Measurements from ENCODE around the gene PRDM9.
A peak's percentile ranks its signal among the peaks of the same experiment; 100 is the strongest.
"Not testable (repeated sequence)": the region's sequence is repeated elsewhere in the genome, so short reads cannot be mapped to it uniquely, and the experiment has no call there.

The PRDM9 gene

DNA sequence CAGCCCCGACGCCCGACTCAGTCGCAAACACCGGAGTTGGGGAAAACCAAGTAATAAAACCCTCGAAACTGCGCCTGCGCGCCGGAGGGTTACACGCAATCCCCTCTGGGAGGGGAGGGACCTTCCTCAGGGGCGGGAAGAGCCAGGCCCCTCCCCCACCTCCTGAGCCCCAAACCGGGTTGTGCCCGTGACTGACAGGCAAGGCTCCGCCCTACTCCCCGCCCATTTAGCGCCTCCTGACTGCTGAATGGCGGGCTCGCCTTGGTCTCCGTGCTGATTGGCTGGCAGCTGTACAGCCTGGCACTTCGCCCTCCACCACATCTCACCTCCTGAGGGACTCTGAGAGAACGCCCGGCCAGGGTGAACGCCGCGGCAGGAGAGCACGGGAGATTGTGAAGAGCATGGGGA, at the start of gene PRDM9:
PRDM9 (plus strand) TSS at position 332 of the 408 bp plus-strand sequence. CDS start 1,425 bp downstream, outside the sequence.
- DNase-seq, result peak; percentile 97

DNA sequence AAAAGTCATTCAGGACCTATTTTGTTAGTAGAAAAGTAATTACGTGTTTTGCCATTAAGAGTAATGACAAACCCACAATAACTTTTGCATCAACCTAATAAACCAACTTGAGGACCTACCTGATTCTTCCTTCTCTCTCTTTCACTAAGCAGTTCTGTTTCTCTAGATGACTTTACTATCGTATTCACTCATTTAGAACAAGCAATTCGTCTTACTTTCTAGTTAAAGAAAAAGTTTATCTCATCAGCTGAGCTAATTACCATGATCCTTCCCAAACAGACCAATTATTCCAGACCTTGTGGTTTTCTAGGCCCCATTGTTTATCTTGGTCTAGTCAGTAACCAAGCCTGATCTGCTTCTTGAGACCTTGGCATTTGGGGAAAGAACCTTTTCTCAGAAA, 49.6 kb upstream of the PRDM9 start:
- no peak for DNase-seq

DNA sequence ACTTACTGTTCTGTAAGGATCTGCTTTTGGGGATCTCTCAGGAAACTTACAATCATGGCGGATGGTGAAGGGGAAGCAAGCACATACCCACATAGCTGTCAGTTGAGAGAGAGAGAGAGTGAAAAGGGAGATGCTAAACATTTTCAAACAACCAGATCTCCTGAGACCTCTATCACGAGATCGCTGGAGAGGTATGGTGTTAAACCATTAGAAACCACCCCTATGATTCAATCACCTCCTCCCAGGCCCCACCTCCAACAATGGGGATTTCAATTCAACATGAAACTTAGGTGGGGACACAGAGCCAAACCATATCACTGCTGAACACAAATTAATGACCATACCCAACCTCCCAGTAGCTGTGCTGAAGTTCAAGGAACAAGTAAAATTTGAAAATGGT, 48.2 kb upstream of the PRDM9 start:
- no peak for DNase-seq

DNA sequence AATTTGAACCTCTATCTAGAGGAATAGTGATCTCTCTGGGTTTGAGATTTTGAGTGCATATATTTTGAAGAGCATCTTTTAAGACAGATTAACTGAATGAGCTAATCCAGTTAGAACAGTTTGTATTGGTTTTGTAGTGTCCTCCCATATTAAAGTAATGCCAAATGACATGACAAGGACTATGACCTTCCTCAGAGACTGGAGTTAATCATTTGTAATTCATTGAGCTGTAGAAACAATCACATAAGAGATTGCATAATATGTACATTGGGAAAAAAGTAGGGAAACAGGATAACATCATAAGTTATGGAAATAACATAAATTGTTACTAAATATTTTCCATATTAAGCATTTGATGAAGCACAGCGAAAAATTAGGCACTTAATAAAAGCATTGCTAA, 45.8 kb upstream of the PRDM9 start:
- no peak for DNase-seq

DNA sequence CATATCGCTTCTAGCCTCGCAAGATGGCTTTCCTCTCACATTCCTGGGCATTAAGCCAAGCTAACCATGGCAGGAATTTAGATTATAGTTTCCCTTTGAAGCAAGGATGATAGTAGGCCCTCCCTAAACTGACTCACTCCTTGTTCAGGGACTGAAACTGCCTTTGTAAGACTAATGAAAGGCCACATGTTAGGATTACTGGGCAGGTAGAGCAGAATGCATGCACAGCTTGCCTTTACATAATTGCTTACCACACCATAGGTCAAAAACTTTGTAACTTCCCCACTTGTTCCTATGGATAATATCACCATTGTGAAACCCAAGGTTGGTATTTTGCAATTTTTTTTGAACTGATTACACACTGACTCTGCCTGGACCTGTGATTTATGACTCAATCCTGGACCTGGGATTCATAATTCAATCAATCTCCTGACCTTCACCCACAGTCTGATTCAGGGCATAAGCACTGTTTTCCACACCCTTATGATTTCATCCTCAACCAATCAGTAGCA, 41.0 kb upstream of the PRDM9 start:
- DNase-seq, result no peak

DNA sequence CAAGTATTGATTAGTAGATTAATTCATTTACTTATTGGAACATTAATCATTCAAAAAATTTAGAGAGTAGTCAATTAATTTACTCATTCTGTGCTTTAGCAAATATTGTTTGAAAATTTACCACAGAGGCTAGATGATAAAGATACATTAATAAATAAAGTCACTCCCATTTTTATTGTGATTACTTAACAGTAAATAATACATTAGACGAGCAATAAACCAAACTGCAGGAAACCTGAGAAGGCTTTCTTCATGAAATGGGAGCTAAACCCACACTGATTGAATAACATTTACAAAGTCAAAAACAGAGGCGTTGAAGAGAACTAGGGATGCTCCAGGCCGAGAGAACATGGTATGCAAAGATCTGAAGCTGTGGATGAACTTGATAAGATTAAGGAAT, 38.8 kb upstream of the PRDM9 start:
- no peak for DNase-seq

DNA sequence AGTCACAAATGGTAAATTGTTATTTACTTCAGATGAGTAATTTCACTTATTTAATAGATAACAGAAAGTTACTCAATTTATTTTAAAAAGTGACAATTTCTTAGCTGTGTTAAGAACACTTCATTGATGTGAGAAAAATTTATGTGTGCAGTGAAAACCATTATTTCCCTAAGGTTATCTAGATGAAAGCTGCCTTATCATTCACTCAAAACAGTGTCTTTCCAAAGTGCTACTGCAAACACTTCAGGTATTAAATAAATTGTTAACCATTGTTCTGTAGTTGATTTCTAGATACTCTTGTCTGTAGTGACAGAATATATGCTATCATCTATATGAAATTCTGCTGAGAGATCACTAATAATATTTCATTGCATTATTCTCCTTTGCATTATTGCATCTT, 33.5 kb upstream of the PRDM9 start:
- no peak for DNase-seq

DNA sequence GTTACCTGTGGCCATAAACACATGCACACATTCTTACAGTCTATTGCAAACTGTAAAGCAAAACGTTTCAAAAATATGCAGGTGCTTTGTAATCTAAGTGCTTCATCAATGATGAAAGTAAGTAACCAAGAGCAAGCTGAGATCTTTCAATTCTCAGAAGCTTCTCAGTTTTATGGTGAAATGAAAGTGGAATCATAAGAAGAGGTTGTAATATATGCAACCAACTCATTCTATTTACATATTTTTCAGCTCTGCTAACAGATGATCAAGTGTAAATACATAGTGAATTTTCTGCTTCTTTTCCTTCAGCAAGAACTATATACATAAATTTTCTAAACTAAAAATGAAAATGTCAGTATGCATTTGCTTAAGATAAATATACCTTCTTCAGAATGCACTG, 33.1 kb upstream of the PRDM9 start:
- DNase-seq, result no peak

DNA sequence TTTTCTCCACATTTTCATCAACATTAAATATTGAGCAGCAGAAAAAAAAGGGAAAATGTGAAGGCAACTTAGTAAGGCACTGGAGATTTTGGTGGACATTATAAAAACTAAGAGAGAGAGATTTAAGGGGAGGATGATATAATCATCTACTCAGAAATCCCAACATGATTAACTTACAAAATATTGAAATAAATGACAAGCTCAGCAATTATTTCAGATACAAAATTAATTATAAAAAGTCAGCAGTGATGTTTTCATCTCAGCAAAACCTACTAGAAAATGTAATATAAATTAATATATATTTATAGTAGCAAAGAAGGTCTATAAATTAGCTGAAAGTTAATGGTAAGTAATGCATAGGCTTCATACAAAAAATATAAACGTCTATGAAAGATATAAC, 30.8 kb upstream of the PRDM9 start:
- no peak for DNase-seq

DNA sequence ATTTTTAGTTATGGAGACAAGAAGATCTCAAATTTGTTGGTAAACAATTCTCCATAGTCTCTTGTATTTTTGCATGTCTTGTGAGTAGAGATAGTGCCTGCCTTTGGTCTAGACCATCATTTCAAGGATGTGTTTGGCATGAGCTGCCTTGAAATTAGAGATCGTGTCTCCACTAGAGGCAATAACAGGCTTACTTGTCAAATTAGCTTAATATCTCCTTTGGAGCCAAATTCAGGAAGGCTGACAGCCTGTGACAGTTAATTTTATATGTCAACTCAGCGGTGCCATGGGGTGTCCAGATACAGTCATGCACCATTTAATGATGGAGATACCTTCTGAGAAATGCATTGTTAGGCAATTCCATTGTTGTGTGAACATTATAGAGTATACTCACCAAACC, 24.8 kb upstream of the PRDM9 start:
- no peak for DNase-seq

DNA sequence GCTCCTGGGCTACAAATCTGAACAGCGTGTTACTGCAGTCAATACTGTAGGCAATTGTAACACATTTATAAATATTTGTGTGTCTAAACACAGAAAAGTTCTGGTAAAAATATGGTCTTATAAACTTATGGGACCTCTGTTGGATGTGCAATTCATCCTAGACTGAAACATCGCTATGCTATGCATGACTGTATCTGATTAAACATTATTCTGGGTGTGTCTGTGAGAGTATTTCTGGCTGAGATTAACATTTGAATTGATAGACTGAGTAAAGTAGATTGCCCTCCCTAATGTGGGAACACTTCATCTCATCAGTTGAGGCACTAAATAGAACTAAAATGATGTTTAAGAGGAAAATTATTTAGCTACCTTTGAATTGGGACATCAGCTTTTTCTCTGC, 24.3 kb upstream of the PRDM9 start:
- no peak for DNase-seq

DNA sequence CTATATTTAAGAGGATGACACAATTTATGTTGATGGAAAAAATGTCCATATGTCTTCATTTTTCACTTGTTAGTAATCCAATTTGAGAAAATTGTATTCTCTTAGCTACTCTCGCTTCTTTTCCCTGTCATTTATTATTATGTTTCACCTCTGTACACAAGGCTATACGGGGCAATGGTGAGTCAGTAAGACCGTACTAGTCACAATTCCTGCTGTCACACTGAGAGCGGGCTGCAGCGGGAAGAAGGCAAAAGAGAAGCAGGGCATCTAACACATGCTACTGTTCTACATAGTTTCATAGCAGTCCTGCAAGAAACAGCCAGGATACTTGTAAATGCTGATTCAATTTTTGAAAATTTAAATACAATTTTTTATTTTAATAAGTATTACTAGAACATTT, 23.3 kb upstream of the PRDM9 start:
- no peak for DNase-seq

DNA sequence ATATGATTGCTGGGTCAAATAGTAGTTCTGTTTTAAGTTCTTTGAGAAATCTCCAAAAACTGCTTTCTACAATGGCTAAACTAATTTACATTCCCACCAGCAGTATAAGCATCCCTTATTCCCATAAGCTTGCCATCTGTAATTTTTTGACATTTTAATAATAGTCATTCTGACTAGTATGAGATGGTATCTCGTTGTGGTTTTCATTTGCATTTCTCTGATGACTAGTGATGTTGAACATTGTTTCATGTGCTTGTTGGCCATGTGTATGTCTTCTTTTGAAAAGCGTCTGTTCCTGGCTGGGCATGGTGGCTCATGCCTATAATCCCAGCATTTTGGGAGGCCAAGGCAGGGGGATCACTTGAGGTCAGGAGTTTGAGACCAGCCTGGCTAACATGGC, 21.2 kb upstream of the PRDM9 start:
- not testable (repeated sequence) for DNase-seq

DNA sequence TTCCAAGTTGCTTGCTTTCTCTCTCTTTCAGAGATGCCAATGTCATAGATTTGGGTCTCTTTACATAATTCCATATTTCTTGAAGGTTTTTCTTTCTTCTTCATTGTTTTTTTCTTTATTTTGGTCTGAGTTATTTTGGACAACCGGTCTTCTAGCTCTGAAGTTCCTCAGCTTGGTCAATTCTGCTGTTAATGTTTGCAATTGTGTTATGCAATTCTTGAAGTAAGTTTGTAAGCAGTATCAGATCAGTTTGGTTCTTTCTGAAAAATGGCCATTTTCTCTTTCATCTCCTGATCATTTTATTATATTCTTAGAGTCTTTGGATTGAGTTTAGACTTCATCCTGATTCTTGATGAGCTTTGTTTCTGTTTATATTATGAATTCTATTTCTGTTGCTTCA, 16.4 kb upstream of the PRDM9 start:
- DNase-seq, result no peak

DNA sequence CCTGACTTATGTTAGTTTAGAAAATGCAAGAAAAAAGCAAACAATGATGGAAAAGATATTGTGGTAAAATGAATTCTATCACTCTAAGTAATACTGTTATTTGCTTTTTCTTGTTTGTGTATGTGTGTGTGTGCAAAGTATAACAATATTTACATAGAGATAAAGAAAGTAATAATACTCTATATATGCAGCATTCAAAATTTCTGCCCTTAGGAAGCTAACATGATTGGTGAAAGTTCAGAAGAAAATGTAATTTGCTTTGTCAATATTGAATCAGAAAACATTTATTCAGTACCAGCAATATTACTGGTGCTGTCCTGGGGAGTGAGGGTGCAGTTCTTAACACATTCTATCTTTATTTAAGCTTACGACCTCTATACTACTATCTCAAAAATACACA, 12.9 kb upstream of the PRDM9 start:
- no peak for DNase-seq

DNA sequence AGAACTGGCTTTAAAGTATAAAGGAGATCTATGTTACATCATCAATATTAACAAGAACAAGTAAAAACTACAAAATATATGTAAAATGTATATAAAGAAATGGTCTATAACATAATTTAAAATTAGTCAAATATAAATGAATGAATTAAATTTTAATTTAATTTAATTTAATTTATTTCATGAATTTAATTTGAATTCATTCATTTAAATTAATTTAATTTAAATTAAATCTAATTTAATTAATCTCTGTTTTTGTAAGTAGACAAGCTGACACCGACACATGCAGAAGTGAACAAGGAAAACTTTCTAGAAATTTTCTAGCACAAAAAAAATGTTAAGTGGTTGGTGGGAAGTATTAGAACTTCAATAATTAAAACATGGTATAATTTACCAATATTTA, 10.8 kb upstream of the PRDM9 start:
- DNase-seq, result no peak

DNA sequence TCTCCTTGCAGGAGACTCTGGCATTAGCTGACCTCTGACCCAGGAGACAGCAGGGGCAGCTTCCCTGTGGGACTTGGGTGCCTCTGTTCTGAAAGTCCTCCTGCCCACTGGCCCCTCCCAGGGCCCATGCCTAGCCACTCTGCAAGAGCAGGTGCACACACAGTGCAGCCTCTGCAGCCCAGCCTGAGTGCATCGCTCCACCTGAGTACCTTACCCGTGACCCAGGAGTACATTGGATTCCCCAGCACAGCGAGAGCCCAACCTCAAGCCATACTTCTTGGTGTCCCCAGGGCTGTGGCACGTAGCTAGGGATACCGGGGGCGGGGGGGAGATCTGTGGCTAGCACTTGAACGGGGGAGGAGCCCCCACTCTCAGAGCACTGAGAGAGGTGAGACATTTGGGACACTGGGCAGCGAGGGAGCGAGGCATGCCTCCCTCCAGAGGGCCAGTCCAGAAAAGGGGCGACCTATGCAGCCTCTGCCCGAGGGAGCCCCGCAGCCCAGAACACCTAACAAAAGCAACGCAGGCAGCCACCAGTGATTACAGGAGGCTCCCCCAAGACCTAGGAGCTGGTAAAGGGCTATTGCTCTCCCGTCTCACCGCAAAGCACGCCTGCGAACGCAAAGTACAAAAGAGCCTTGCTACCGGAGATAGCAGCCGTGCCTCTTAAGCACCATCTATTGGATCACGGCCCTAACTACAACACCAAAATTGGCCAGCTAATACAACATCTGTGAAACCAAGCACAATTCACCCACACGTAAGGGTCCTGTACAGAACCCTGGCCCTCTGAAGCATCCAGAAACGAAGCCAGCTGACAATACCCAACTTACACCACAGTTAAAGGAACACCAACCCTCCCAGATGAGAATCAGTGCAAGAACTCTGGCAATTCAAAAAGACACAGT, 826 bp upstream of the PRDM9 start:
- peak; percentile 77 for DNase-seq

DNA sequence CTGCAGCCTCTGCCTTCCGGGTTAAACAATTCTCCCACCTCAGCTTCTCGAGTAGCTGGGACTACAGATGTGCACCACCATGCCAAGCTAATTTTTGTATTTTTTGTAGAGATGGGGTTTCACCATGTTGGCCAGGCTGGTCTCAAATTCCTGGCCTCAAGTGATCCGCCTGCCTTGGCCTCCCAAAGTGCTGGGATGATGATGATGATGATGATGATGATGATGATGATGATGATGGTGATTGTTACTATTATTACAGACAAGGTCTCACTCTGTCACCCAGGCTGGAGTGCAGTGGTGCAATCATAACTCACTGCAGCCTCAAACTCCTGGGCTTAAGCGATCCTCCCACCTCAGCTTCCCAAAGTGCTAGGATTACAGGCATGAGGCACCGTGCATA, 3.0 kb downstream of the PRDM9 start:
- DNase-seq, result not testable (repeated sequence)

DNA sequence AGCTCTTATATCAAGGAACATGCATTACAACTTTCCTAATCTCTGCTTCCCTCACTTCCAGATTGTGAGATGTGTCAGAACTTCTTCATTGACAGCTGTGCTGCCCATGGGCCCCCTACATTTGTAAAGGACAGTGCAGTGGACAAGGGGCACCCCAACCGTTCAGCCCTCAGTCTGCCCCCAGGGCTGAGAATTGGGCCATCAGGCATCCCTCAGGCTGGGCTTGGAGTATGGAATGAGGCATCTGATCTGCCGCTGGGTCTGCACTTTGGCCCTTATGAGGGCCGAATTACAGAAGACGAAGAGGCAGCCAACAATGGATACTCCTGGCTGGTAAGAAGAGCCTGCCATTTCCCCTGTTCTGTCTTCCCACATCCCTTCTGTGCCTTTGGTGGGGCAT, 15.1 kb downstream of the PRDM9 start:
- DNase-seq, result no peak

DNA sequence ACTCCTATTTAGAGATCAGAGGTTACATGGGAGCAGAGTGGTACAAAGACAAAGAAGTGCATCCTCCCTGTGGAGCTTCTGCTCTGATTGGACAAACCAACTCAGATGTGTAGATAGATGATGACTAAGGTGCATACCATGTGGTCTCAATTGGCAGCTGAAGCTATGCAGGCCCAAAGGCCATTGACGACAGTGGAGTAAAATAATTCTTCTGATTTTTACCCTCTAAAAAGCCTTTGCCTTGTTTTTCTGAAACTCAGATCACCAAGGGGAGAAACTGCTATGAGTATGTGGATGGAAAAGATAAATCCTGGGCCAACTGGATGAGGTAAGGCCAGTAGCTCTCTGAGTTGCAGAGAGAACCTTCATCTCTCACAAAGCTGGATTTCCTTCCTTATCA, 15.6 kb downstream of the PRDM9 start:
- DNase-seq, result no peak

DNA sequence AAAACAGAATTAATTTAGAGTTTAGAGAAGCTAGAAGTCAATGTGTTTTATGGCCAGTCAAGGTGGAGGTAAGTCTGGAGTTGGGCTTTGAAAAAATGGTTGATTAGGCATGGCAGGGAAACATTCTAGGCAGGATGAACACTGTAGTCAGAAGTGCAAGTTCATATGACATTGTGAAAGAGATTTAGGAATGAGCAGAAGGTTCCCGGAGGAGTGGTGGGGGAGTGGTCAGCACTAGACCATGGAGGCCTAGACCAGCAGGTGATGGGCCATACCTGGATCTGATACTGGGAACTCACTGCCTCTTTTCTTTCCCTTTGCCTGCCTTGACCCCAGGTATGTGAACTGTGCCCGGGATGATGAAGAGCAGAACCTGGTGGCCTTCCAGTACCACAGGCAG, 16.6 kb downstream of the PRDM9 start:
- no peak for DNase-seq

DNA sequence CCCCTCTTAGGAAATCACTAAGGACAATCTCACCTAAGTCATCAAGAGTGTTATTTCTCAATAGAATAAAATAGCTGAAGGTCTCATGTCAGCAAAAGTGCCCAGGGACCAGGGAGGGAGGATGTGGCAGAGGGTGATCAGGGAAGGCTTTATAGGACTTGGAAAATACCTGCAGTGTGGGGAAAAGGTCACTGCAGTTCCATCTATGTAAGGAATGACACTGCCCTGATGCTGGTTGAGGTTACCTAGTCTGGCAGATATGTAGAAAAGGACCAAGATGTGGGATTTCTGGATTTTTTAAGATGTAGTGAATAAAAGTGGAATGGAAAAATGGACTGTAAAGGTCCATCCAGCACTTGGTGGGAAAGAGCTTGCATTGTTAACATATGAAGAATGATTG, 18.3 kb downstream of the PRDM9 start:
- DNase-seq, result no peak

DNA sequence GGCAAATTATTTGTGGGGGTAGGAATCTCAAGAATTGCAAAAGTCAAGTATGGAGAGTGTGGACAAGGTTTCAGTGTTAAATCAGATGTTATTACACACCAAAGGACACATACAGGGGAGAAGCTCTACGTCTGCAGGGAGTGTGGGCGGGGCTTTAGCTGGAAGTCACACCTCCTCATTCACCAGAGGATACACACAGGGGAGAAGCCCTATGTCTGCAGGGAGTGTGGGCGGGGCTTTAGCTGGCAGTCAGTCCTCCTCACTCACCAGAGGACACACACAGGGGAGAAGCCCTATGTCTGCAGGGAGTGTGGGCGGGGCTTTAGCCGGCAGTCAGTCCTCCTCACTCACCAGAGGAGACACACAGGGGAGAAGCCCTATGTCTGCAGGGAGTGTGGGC, 19.2 kb downstream of the PRDM9 start:
- not testable (repeated sequence) for DNase-seq

DNA sequence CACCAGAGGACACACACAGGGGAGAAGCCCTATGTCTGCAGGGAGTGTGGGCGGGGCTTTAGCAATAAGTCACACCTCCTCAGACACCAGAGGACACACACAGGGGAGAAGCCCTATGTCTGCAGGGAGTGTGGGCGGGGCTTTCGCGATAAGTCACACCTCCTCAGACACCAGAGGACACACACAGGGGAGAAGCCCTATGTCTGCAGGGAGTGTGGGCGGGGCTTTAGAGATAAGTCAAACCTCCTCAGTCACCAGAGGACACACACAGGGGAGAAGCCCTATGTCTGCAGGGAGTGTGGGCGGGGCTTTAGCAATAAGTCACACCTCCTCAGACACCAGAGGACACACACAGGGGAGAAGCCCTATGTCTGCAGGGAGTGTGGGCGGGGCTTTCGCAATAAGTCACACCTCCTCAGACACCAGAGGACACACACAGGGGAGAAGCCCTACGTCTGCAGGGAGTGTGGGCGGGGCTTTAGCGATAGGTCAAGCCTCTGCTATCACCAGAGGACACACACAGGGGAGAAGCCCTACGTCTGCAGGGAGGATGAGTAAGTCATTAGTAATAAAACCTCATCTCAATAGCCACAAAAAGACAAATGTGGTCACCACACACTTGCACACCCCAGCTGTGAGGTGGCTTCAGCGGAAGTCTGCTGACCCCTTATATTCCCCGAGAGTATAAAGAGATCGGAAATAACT, 20.0 kb downstream of the PRDM9 start:
- DNase-seq, result not testable (repeated sequence)

Measured in NCI-H510A treated with DMSO at 0.1 percent for 48 hours (cell line).